ENCODE measurements around the gene VIM.
"Not testable (repeated sequence)": the region's sequence is repeated elsewhere in the genome, so short reads cannot be mapped to it uniquely, and the experiment has no call there.

The VIM gene

GRCh38 chr10:17250736-17251135, 22.7 kb downstream of the VIM start:
- no peak for FAIRE-seq
- no peak for DNase-seq (ENCODE audit: insufficient read length, low spot score)

- not testable (repeated sequence) for FAIRE-seq; DNase-seq (ENCODE audit: insufficient read length, low spot score)
These were observed 26.6 kb downstream of the VIM start for GRCh38 chr10:17254543-17255050.

- no peak for FAIRE-seq
- DNase-seq (ENCODE audit: insufficient read length, low spot score) = no peak
These were observed 27.5 kb downstream of the VIM start for GRCh38 chr10:17255512-17255911.

- no peak for DNase-seq (ENCODE audit: insufficient read length, low spot score)
- no peak for FAIRE-seq
These were observed 28.0 kb downstream of the VIM start for GRCh38 chr10:17256051-17256450.

- DNase-seq (ENCODE audit: insufficient read length, low spot score) (no peak), FAIRE-seq (no peak)
These were observed 28.6 kb downstream of the VIM start for GRCh38 chr10:17256627-17257026.

GRCh38 chr10:17257466-17258321, 29.7 kb downstream of the VIM start:
- FAIRE-seq (no peak), DNase-seq (ENCODE audit: insufficient read length, low spot score) (peak; percentile 31)

- no peak for DNase-seq (ENCODE audit: insufficient read length, low spot score)
These were observed 34.5 kb downstream of the VIM start for GRCh38 chr10:17262502-17262901.

GRCh38 chr10:17263580-17263979, 35.5 kb downstream of the VIM start:
- FAIRE-seq = no peak

More at GRCh38 chr10:17262502-17262901, 34.5 kb downstream of the VIM start:
- FAIRE-seq = no peak

GRCh38 chr10:17265468-17265867, 37.4 kb downstream of the VIM start:
- DNase-seq (ENCODE audit: insufficient read length, low spot score) (no peak), FAIRE-seq (no peak)

More at GRCh38 chr10:17263580-17263979, 35.5 kb downstream of the VIM start:
- no peak for DNase-seq (ENCODE audit: insufficient read length, low spot score)

- not testable (repeated sequence) for DNase-seq (ENCODE audit: insufficient read length, low spot score); FAIRE-seq
These were observed 38.5 kb downstream of the VIM start for GRCh38 chr10:17266549-17266948.

GRCh38 chr10:17272648-17273047, 44.6 kb downstream of the VIM start:
- DNase-seq (ENCODE audit: insufficient read length, low spot score) = no peak
- no peak for FAIRE-seq

- FAIRE-seq = no peak
- DNase-seq (ENCODE audit: insufficient read length, low spot score) = peak; percentile 25
These were observed 45.4 kb downstream of the VIM start for GRCh38 chr10:17273403-17273802.

GRCh38 chr10:17276756-17277424, 48.8 kb downstream of the VIM start:
- DNase-seq (ENCODE audit: insufficient read length, low spot score) (no peak), FAIRE-seq (no peak)

- DNase-seq (ENCODE audit: insufficient read length, low spot score) = no peak
- no peak for FAIRE-seq
These were observed 50.7 kb downstream of the VIM start for GRCh38 chr10:17278607-17279240.

GRCh38 chr10:17282311-17282710, 54.3 kb downstream of the VIM start:
- no peak for FAIRE-seq
- no peak for DNase-seq (ENCODE audit: insufficient read length, low spot score)

GRCh38 chr10:17286562-17287550, 58.8 kb downstream of the VIM start:
- DNase-seq (ENCODE audit: insufficient read length, low spot score) (no peak), FAIRE-seq (no peak)

Data from HTR-8/SVneo (cell line).